HEK293 (cell line): ENCODE data around the gene NUDT16L1.

Experiments
- EGR2 ChIP-seq: fragments of 450-650 bp; formaldehyde crosslinking; IDR thresholded peaks from 2 replicates; pipeline ENCODE4 v1.5.1; 2016; ENCODE audit warnings: low read depth, missing biosample characterization, missing genetic modification characterization
- GLI4 ChIP-seq: fragments of 450-650 bp; formaldehyde crosslinking; IDR thresholded peaks from 2 replicates; pipeline ENCODE4 v1.5.1; 2016; ENCODE audit warnings: missing biosample characterization, missing genetic modification characterization
- HOXA7 ChIP-seq: sonication (generic); formaldehyde crosslinking; IDR thresholded peaks from 2 replicates; pipeline ENCODE4 v1.8.1; 2022; ENCODE audit warnings: missing genetic modification reagents, borderline replicate concordance
- HOXC10 ChIP-seq: sonication (generic); formaldehyde crosslinking; IDR thresholded peaks from 2 replicates; pipeline ENCODE4 v1.8.1; 2023; ENCODE audit warnings: mild to moderate bottlenecking, missing genetic modification reagents
- KLF1 ChIP-seq: fragments of 450-650 bp; formaldehyde crosslinking; IDR thresholded peaks from 2 replicates; pipeline ENCODE4 v1.5.1; 2016; ENCODE audit warnings: missing biosample characterization, missing genetic modification characterization
- MYNN ChIP-seq: fragments of 450-650 bp; formaldehyde crosslinking; IDR thresholded peaks from 2 replicates; pipeline ENCODE4 v1.5.1; 2016; ENCODE audit warnings: missing biosample characterization, missing genetic modification characterization, borderline replicate concordance
- PATZ1 ChIP-seq: fragments of 450-650 bp; formaldehyde crosslinking; IDR thresholded peaks from 2 replicates; pipeline ENCODE4 v1.5.1; 2016; ENCODE audit warnings: missing biosample characterization, missing genetic modification characterization
- YY1 ChIP-seq: fragments of 450-650 bp; formaldehyde crosslinking; IDR thresholded peaks from 2 replicates; pipeline ENCODE4 v1.5.1; 2018; ENCODE audit warnings: missing biosample characterization, missing genetic modification characterization
- ZBTB17 ChIP-seq: fragments of 450-650 bp; formaldehyde crosslinking; IDR thresholded peaks from 2 replicates; pipeline ENCODE4 v1.5.1; 2016; ENCODE audit warnings: missing biosample characterization, missing genetic modification characterization
- ZBTB48 ChIP-seq: fragments of 450-650 bp; formaldehyde crosslinking; IDR thresholded peaks from 2 replicates; pipeline ENCODE4 v1.5.1; 2016; ENCODE audit warnings: missing biosample characterization, missing genetic modification characterization
- ZFP3 ChIP-seq: fragments of 450-650 bp; formaldehyde crosslinking; IDR thresholded peaks from 2 replicates; pipeline ENCODE4 v1.5.1; 2016; ENCODE audit warnings: low read depth, missing biosample characterization, missing genetic modification characterization
- ZFP37 ChIP-seq: fragments of 450-650 bp; formaldehyde crosslinking; IDR thresholded peaks from 2 replicates; pipeline ENCODE4 v1.5.1; 2016; ENCODE audit warnings: missing biosample characterization, missing genetic modification characterization
- ZNF10 ChIP-seq: fragments of 450-650 bp; formaldehyde crosslinking; IDR thresholded peaks from 2 replicates; pipeline ENCODE4 v1.5.1; 2017; ENCODE audit warnings: missing biosample characterization, missing genetic modification characterization
- ZNF133 ChIP-seq: fragments of 450-650 bp; formaldehyde crosslinking; IDR thresholded peaks from 2 replicates; pipeline ENCODE4 v1.5.1; 2016; ENCODE audit warnings: missing biosample characterization, missing genetic modification characterization
- ZNF138 ChIP-seq: fragments of 450-650 bp; formaldehyde crosslinking; IDR thresholded peaks from 2 replicates; pipeline ENCODE4 v1.5.1; 2016; ENCODE audit warnings: missing biosample characterization, missing genetic modification characterization, borderline replicate concordance
- ZNF223 ChIP-seq: fragments of 450-650 bp; formaldehyde crosslinking; IDR thresholded peaks from 2 replicates; pipeline ENCODE4 v1.5.1; 2016; ENCODE audit warnings: missing biosample characterization, missing genetic modification characterization
- ZNF324 ChIP-seq: fragments of 450-650 bp; formaldehyde crosslinking; IDR thresholded peaks from 2 replicates; pipeline ENCODE4 v1.5.1; 2016; ENCODE audit warnings: missing biosample characterization, missing genetic modification characterization
- ZNF366 ChIP-seq: fragments of 450-650 bp; formaldehyde crosslinking; conservative IDR thresholded peaks from 2 replicates; pipeline ENCODE4 v1.5.1; 2016; ENCODE audit warnings: missing biosample characterization, missing genetic modification characterization
- ZNF416 ChIP-seq: fragments of 450-650 bp; formaldehyde crosslinking; IDR thresholded peaks from 2 replicates; pipeline ENCODE4 v1.5.1; 2016; ENCODE audit warnings: missing biosample characterization, missing genetic modification characterization
- ZNF426 ChIP-seq: fragments of 450-650 bp; formaldehyde crosslinking; IDR thresholded peaks from 2 replicates; pipeline ENCODE4 v1.5.1; 2017; ENCODE audit warnings: missing biosample characterization, missing genetic modification characterization, mild to moderate bottlenecking, inconsistent platforms, moderate library complexity
- ZNF433 ChIP-seq: fragments of 450-650 bp; formaldehyde crosslinking; IDR thresholded peaks from 2 replicates; pipeline ENCODE4 v1.5.1; 2016; ENCODE audit warnings: missing biosample characterization, missing genetic modification characterization, low read depth
- ZNF48 ChIP-seq: fragments of 450-650 bp; formaldehyde crosslinking; IDR thresholded peaks from 2 replicates; pipeline ENCODE4 v1.5.1; 2016; ENCODE audit warnings: missing biosample characterization, missing genetic modification characterization
- ZNF510 ChIP-seq: fragments of 450-650 bp; formaldehyde crosslinking; IDR thresholded peaks from 2 replicates; pipeline ENCODE4 v1.5.1; 2018; ENCODE audit warnings: mild to moderate bottlenecking, missing genetic modification characterization, missing biosample characterization; ENCODE audit not compliant: insufficient replicate concordance
- ZNF555 ChIP-seq: fragments of 450-650 bp; formaldehyde crosslinking; conservative IDR thresholded peaks from 2 replicates; pipeline ENCODE4 v1.5.1; 2017; ENCODE audit warnings: missing biosample characterization, mild to moderate bottlenecking, missing genetic modification characterization, inconsistent platforms
- ZNF600 ChIP-seq: fragments of 450-650 bp; formaldehyde crosslinking; IDR thresholded peaks from 2 replicates; pipeline ENCODE4 v1.5.1; 2016; ENCODE audit warnings: missing biosample characterization, missing genetic modification characterization
- ZNF623 ChIP-seq: fragments of 450-650 bp; formaldehyde crosslinking; IDR thresholded peaks from 2 replicates; pipeline ENCODE4 v1.5.1; 2016; ENCODE audit warnings: missing biosample characterization, missing genetic modification characterization
- ZNF660 ChIP-seq: fragments of 450-650 bp; IDR thresholded peaks from 2 replicates; pipeline ENCODE4 v1.5.1; 2018; ENCODE audit warnings: missing biosample characterization, mild to moderate bottlenecking, missing genetic modification characterization
- ZNF664 ChIP-seq: fragments of 450-650 bp; formaldehyde crosslinking; IDR thresholded peaks from 2 replicates; pipeline ENCODE4 v1.5.1; 2016; ENCODE audit warnings: missing biosample characterization, missing genetic modification characterization
- ZNF837 ChIP-seq: fragments of 450-650 bp; formaldehyde crosslinking; IDR thresholded peaks from 2 replicates; pipeline ENCODE4 v1.5.1; 2016; ENCODE audit warnings: missing biosample characterization, missing genetic modification characterization
- ZXDB ChIP-seq: fragments of 450-650 bp; formaldehyde crosslinking; IDR thresholded peaks from 2 replicates; pipeline ENCODE4 v1.5.1; 2016; ENCODE audit warnings: missing biosample characterization, missing genetic modification characterization
- TF ChIP-seq, protein P1 (sequence below): fragments of 450-650 bp; formaldehyde crosslinking; IDR thresholded peaks from 2 replicates; pipeline ENCODE4 v1.5.1; 2016; ENCODE audit warnings: missing biosample characterization, missing genetic modification characterization, borderline replicate concordance
- TF ChIP-seq, protein P2 (sequence below): fragments of 450-650 bp; formaldehyde crosslinking; IDR thresholded peaks from 2 replicates; pipeline ENCODE4 v1.5.1; 2016; ENCODE audit warnings: missing biosample characterization, missing genetic modification characterization
- TF ChIP-seq, protein P3 (sequence below): fragments of 450-650 bp; formaldehyde crosslinking; IDR thresholded peaks from 2 replicates; pipeline ENCODE4 v1.5.0; 2017; ENCODE audit warnings: missing biosample characterization, missing genetic modification characterization, borderline replicate concordance

The NUDT16L1 gene

DNA sequence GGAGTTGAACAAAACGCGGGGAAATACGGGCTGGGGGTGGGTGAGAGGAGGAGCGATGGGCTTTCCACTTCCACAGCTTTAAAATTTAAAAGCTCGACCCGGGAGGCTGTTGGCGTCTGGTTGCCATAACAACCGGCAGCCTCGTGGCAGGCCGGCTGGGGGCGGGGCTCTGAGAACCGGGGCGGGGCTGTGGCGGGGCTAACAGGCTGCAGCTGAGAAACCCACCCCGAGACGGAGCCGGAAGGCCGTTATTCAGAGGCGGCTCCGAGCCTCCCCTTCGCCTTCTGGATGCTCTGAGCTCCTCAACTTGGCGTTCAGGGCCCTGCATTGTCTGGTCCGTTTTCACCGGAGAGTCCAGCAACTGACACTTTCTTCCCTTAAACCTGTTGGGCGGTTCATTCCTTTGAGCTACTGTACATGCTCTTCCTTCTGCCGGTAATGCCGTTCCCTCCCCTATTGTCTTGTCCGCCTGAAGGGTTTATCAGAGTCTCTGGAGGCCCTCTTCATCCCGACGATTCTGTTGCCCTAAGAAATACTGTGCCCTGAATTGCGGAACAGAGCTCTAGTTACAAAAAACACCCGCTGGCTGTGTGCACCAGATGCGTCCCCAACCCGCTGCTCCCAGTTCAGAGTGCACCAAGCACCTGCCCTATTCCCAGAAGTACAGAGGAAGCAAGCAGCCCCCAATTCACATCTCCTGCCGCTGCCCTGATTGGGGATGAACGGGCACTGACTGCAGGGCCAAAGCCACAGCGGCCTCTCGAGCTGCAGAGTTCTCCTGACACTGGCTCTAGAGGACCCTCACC, 41.6 kb downstream of the NUDT16L1 start (continued):
- TF ChIP-seq, protein P1, sequence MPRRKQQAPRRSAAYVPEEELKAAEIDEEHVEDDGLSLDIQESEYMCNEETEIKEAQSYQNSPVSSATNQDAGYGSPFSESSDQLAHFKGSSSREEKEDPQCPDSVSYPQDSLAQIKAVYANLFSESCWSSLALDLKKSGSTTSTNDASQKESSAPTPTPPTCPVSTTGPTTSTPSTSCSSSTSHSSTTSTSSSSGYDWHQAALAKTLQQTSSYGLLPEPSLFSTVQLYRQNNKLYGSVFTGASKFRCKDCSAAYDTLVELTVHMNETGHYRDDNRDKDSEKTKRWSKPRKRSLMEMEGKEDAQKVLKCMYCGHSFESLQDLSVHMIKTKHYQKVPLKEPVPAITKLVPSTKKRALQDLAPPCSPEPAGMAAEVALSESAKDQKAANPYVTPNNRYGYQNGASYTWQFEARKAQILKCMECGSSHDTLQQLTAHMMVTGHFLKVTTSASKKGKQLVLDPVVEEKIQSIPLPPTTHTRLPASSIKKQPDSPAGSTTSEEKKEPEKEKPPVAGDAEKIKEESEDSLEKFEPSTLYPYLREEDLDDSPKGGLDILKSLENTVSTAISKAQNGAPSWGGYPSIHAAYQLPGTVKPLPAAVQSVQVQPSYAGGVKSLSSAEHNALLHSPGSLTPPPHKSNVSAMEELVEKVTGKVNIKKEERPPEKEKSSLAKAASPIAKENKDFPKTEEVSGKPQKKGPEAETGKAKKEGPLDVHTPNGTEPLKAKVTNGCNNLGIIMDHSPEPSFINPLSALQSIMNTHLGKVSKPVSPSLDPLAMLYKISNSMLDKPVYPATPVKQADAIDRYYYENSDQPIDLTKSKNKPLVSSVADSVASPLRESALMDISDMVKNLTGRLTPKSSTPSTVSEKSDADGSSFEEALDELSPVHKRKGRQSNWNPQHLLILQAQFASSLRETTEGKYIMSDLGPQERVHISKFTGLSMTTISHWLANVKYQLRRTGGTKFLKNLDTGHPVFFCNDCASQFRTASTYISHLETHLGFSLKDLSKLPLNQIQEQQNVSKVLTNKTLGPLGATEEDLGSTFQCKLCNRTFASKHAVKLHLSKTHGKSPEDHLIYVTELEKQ (tag by site-specific recombination), result no peak
- no peak for TF ChIP-seq YY1 (tag by site-specific recombination)
- no peak for TF ChIP-seq HOXA7 (CRISPR knock-in tag)
- no peak for TF ChIP-seq ZNF555 (tag by site-specific recombination)
- peak; percentile 64; the same call in 1 of the 2 replicates for TF ChIP-seq ZNF600 (tag by site-specific recombination)
- TF ChIP-seq ZNF10 (tag by site-specific recombination), result 0 out of 2 replicates have a peak, but pooled peaks have one; percentile 26
- no peak for TF ChIP-seq ZNF324 (tag by site-specific recombination)
- TF ChIP-seq ZNF426 (tag by site-specific recombination), result no peak
- TF ChIP-seq ZNF664, result no peak
- TF ChIP-seq ZBTB48, result no peak
- TF ChIP-seq ZFP3 (tag by site-specific recombination), result no peak
- no peak for TF ChIP-seq ZNF366 (tag by site-specific recombination)
- TF ChIP-seq, protein P2, sequence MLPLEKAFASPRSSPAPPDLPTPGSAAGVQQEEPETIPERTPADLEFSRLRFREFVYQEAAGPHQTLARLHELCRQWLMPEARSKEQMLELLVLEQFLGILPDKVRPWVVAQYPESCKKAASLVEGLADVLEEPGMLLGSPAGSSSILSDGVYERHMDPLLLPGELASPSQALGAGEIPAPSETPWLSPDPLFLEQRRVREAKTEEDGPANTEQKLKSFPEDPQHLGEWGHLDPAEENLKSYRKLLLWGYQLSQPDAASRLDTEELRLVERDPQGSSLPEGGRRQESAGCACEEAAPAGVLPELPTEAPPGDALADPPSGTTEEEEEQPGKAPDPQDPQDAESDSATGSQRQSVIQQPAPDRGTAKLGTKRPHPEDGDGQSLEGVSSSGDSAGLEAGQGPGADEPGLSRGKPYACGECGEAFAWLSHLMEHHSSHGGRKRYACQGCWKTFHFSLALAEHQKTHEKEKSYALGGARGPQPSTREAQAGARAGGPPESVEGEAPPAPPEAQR (tag by site-specific recombination), result no peak
- TF ChIP-seq ZFP37, result no peak
- no peak for TF ChIP-seq EGR2 (tag by site-specific recombination)
- TF ChIP-seq ZNF510 (tag by site-specific recombination), result no peak
- no peak for TF ChIP-seq ZNF623 (tag by site-specific recombination)
- TF ChIP-seq GLI4 (tag by site-specific recombination), result peak; percentile 84; the same call in 1 of the 2 replicates
- no peak for TF ChIP-seq ZNF223 (tag by site-specific recombination)
- no peak for TF ChIP-seq ZNF416 (tag by site-specific recombination)
- TF ChIP-seq ZNF837 (tag by site-specific recombination), result no peak
- no peak for TF ChIP-seq ZNF433
- peak; percentile 92 for TF ChIP-seq MYNN
- TF ChIP-seq ZNF133 (tag by site-specific recombination), result no peak
- TF ChIP-seq PATZ1 (tag by site-specific recombination), result no peak
- TF ChIP-seq ZNF660 (tag by site-specific recombination), result no peak
- TF ChIP-seq HOXC10 (CRISPR knock-in tag), result no peak
- TF ChIP-seq ZBTB17 (tag by site-specific recombination), result peak; percentile 62; the same call in 1 of the 2 replicates
- no peak for TF ChIP-seq ZNF138 (tag by site-specific recombination)
- no peak for TF ChIP-seq ZNF48 (tag by site-specific recombination)
- no peak for TF ChIP-seq ZXDB
- TF ChIP-seq, protein P3, sequence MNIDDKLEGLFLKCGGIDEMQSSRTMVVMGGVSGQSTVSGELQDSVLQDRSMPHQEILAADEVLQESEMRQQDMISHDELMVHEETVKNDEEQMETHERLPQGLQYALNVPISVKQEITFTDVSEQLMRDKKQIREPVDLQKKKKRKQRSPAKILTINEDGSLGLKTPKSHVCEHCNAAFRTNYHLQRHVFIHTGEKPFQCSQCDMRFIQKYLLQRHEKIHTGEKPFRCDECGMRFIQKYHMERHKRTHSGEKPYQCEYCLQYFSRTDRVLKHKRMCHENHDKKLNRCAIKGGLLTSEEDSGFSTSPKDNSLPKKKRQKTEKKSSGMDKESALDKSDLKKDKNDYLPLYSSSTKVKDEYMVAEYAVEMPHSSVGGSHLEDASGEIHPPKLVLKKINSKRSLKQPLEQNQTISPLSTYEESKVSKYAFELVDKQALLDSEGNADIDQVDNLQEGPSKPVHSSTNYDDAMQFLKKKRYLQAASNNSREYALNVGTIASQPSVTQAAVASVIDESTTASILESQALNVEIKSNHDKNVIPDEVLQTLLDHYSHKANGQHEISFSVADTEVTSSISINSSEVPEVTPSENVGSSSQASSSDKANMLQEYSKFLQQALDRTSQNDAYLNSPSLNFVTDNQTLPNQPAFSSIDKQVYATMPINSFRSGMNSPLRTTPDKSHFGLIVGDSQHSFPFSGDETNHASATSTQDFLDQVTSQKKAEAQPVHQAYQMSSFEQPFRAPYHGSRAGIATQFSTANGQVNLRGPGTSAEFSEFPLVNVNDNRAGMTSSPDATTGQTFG, result no peak
- no peak for TF ChIP-seq KLF1 (tag by site-specific recombination)
